HG03565 (cell line): ENCODE results near the gene ZMIZ1.

Source experiments
- ATAC-seq: cut with Tn5 transposase; IDR thresholded peaks from one replicate; pipeline ENCODE4 v1.9.1; 2021; ENCODE audit warnings: mild to moderate bottlenecking, moderate library complexity; ENCODE audit not compliant: unreplicated experiment

ZMIZ1 gene

GRCh38 chr10:79079490-79080355, 11.0 kb downstream of the ZMIZ1 start:
- ATAC-seq: no peak

- ATAC-seq: no peak
Measured at GRCh38 chr10:79081353-79082034, 12.7 kb downstream of the ZMIZ1 start.

GRCh38 chr10:79082035-79082373, 13.2 kb downstream of the ZMIZ1 start:
- no peak for ATAC-seq

- ATAC-seq: no peak
Measured at GRCh38 chr10:79082631-79083596, 14.1 kb downstream of the ZMIZ1 start.

- no peak for ATAC-seq
Measured at GRCh38 chr10:79084012-79084971, 15.5 kb downstream of the ZMIZ1 start.

- no peak for ATAC-seq
Measured at GRCh38 chr10:79084972-79085597, 16.3 kb downstream of the ZMIZ1 start.

GRCh38 chr10:79086822-79087221, 18.1 kb downstream of the ZMIZ1 start:
- no peak for ATAC-seq

- ATAC-seq: no peak
Measured at GRCh38 chr10:79087721-79088120, 19.0 kb downstream of the ZMIZ1 start.

GRCh38 chr10:79088176-79088575, 19.4 kb downstream of the ZMIZ1 start:
- ATAC-seq: no peak

- ATAC-seq: no peak
Measured at GRCh38 chr10:79088613-79089355, 20.0 kb downstream of the ZMIZ1 start.

GRCh38 chr10:79089632-79090031, 20.9 kb downstream of the ZMIZ1 start:
- no peak for ATAC-seq

- ATAC-seq: no peak
Measured at GRCh38 chr10:79090134-79090803, 21.5 kb downstream of the ZMIZ1 start.

- no peak for ATAC-seq
Measured at GRCh38 chr10:79092292-79092896, 23.6 kb downstream of the ZMIZ1 start.

GRCh38 chr10:79093658-79094411, 25.1 kb downstream of the ZMIZ1 start:
- ATAC-seq: no peak

- no peak for ATAC-seq
Measured at GRCh38 chr10:79094412-79095175, 25.8 kb downstream of the ZMIZ1 start.

GRCh38 chr10:79095316-79095715, 26.6 kb downstream of the ZMIZ1 start:
- no peak for ATAC-seq
